Kidney (tissue), 14 donors: ENCODE data around the gene FKBP4. TPM values are rescaled to one million over a fixed set of nuclear protein-coding genes. Genes with fewer than 3 reads are reported as not detected.
A peak's percentile ranks its signal among the peaks of the same experiment; 100 is the strongest.

Experiments
- DNase-seq, 5 donors: peaks; one replicate each; pipeline ENCODE4 v3.0.0-alpha.2; 2013 to 2020
- FAIRE-seq: peaks from 2 replicates; lab custom pipeline; 2012; peaks lifted over from hg19 to GRCh38; lab: Jason Lieb, UNC
- H3K27ac ChIP-seq, 2 donors: one replicate each; pipeline ENCODE4 v1.7.0; 2013; ENCODE audit warnings: low read depth in 2 of 2, low read length in 2 of 2, inconsistent platforms in 1 of 2
- H3K27me3 ChIP-seq: one replicate; pipeline ENCODE4 v1.7.1; 2013; ENCODE audit warnings: low read length, inconsistent platforms; ENCODE audit not compliant: control insufficient read depth, insufficient read depth
- H3K36me3 ChIP-seq, 3 donors: one replicate each; pipeline versions ENCODE4 v1.7.0 to v1.7.1; 2013; ENCODE audit warnings: low read length in 3 of 3, control low read depth in 1 of 3, inconsistent platforms in 1 of 3; ENCODE audit not compliant: insufficient read depth in 3 of 3, control insufficient read depth in 2 of 3
- H3K4me1 ChIP-seq, 3 donors: one replicate each; pipeline versions ENCODE4 v1.7.0 to v1.7.1; 2013; ENCODE audit warnings: low read length in 3 of 3, inconsistent platforms in 1 of 3, low read depth in 1 of 3; ENCODE audit not compliant: control insufficient read depth in 2 of 3, insufficient read depth in 2 of 3
- H3K4me3 ChIP-seq, 3 donors: one replicate each; pipeline versions ENCODE4 v1.7.0 to v1.8.1; 2013; ENCODE audit warnings: low read length in 3 of 3, control low read depth in 1 of 3, inconsistent platforms in 1 of 3
- H3K9ac ChIP-seq, 3 donors: one replicate each; pipeline versions ENCODE4 v1.7.0 to v1.7.1; 2013; ENCODE audit warnings: low read length in 3 of 3, control low read depth in 1 of 3, inconsistent platforms in 1 of 3
- H3K9me3 ChIP-seq, 3 donors: one replicate each; pipeline versions ENCODE4 v1.7.0 to v1.7.1; 2013; ENCODE audit warnings: low read length in 3 of 3, control low read depth in 1 of 3, inconsistent platforms in 1 of 3; ENCODE audit not compliant: control insufficient read depth in 2 of 3, insufficient read depth in 1 of 3
- intact Hi-C: fragments of 100-400 bp; cut with DNase I; formaldehyde crosslinking; loops from one replicate; pipeline ENCODE4 v1.11.1; 2022
- polyA plus RNA-seq: library from polyadenylated mRNA; stranded (reverse); fragments of 350-450 nt; fragmentation: Illumina TruSeq; extraction: RNeasy Lipid Tissue Mini Kit (QIAGEN cat#74804); gene quantifications from one replicate; pipeline ENCODE4 v1.2.3, GENCODE V29; 2014; ENCODE audit warnings: low read depth, low replicate concordance; ENCODE audit not compliant: insufficient read depth
- total RNA-seq: library from RNA; stranded (reverse); fragmentation: NEBNext Ultra II Directional; extraction: Animal tissue kit (Norgen Biotek cat#: 25700); gene quantifications from one replicate; pipeline ENCODE4 v1.2.1, GENCODE V29; 2021
- TF ChIP-seq, protein P1 (sequence below): IDR thresholded peaks from 3 replicates; pipeline ENCODE4 v1.5.1; 2012; ENCODE audit warnings: mild to moderate bottlenecking, moderate library complexity, borderline replicate concordance; ENCODE audit not compliant: insufficient read depth; ENCODE audit errors: extremely low read depth
- donor health status: control.
- donor health status: control.
- donor health status: control.
- donor health status: control.
- donor health status: control.
- donor health status: DM: yes; HTN: yes; CAD: no.
- donor health status: Normal renal cell carcinoma (clear cell type).

FKBP4 gene
- total and polyA plus RNA-seq, 2 donors from 2014 or later = 70.2 to 114 TPM

DNA sequence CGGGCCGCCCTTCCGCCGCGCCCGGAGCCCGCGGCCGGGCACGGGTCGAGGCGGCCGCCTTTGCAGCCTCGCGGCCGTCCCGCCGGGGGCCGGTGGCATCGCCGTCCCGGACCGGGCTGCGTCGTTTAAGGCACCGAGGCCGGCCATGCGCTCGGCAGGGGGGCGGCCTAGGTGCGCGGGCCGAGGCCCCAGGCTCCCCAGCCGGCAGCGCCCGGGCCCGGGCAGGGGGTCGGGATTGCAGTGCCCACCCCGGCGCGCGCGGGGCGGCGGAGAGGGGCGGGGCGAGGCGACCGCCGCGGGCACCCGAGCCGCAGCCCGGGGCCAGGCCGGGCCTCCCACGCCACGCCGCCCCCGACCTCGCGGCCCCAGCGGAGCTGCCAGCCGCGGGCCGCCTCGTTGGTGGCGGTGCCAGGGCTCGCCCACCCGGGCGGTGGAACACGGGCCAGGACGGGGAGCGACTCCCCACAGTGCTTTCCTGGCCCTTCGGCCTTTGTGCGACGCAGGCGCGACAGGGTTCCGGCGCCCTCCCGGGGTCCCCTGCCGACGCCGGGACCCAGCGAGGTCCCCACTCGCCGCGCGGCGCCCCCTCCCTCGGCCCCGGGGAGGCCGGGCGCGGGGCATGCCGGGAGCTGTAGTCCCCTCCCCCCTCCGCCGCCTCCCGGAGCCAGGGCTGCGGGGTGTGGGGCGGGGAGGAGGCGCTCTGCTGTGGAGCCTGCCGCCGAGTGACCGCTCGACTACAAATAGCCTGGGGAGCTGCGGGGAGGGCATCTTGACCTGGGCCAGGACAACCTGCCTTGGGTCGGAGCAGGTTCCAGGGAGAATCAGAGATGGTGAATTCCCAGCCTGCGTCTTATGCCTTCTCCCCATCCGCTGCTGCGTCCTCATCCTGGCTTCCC is 769 bp downstream of the FKBP4 start:
- Histone ChIP-seq H3K27ac (peak overlapping the region; percentile 80 to 81), H3K9me3 (no peaks in the 10 kb centered on the region), H3K4me1 (peaks cover 5 to 17% (median 15%) of the 10 kb centered on the region in 3 donors), H3K9ac (peak overlapping the region; percentile 4 to 83 (median 27)), H3K27me3 (no peaks in the 10 kb centered on the region), H3K4me3 (peak overlapping the region; percentile 57 to 92 (median 91)), H3K36me3 (peaks cover 18 to 39% (median 30%) of the 10 kb centered on the region in 3 donors)
- DNase-seq (peak; percentile 69 to 92 (median 83)), FAIRE-seq (no peak)
- TF ChIP-seq, protein P1, sequence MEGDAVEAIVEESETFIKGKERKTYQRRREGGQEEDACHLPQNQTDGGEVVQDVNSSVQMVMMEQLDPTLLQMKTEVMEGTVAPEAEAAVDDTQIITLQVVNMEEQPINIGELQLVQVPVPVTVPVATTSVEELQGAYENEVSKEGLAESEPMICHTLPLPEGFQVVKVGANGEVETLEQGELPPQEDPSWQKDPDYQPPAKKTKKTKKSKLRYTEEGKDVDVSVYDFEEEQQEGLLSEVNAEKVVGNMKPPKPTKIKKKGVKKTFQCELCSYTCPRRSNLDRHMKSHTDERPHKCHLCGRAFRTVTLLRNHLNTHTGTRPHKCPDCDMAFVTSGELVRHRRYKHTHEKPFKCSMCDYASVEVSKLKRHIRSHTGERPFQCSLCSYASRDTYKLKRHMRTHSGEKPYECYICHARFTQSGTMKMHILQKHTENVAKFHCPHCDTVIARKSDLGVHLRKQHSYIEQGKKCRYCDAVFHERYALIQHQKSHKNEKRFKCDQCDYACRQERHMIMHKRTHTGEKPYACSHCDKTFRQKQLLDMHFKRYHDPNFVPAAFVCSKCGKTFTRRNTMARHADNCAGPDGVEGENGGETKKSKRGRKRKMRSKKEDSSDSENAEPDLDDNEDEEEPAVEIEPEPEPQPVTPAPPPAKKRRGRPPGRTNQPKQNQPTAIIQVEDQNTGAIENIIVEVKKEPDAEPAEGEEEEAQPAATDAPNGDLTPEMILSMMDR = no peak
- intact Hi-C loops = no loop called here

DNA sequence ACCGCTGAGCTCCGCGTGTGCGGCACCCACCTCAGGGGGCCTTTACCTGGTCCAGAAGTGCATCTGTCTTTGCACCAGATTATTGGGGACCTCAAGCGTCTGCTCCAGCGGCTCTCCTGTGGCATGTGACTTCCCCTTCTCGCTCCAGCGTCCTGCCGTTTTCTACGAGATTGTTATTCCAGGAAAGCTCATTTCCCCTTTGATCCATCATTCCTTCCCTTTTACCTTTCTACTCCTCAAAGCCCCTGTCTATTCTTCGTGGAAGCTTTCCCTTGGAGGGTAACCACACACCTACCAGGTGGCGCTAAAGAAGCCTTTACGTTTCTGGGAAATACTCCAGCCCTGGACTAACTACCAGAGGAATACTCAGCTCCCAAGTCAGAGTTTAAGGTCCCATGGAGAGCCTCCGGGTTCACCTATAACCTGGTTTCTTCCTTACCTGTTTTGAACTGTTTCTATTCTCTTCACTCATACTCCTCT is 1.5 kb downstream of the FKBP4 start:
- peaks cover 5 to 17% (median 15%) of the 10 kb centered on the region in 3 donors for H3K4me1 ChIP-seq
- intact Hi-C loops = no loop called here

DNA sequence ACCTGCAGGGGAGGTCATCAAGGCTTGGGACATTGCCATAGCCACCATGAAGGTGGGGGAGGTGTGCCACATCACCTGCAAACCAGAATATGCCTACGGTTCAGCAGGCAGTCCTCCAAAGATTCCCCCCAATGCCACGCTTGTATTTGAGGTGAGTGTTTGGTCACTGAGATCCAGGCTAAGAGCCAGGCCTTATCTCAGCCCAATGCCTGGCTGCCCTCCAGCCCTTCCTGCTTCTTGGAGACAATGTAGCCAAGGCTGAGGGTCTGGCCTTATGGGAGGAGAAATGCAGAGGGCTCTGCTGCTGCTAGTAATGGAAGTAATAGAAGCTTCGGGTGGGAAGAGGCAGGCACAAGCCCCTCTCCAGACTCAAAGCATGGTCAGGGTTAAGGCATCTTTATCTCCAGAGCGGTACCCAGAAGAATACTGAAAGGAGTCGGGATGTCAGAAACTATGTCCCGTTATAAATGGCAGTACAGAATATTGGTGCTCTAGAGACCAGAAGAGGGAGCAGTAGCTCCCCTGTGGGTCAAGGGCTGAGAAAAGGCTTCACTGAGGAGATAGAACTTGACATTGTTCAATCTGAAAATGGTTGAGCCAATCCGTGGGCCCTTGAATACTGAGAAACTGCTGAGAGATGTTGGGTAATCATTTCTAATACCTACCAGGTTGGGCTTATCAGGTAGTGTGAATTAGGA is 3.1 kb downstream of the FKBP4 start:
- Histone ChIP-seq H3K36me3 (peaks cover 23 to 60% (median 51%) of the 10 kb centered on the region in 3 donors), H3K4me1 (peaks cover 5 to 17% (median 15%) of the 10 kb centered on the region in 3 donors), H3K9ac (peak overlapping the region in 1 of 3 donors; percentile 39), H3K9me3 (no peaks in the 10 kb centered on the region), H3K4me3 (no peak overlapping the region), H3K27me3 (no peaks in the 10 kb centered on the region), H3K27ac (no peak overlapping the region)
- TF ChIP-seq, protein P1 = no peak
- intact Hi-C loops = no loop called here
- peak in 1 of 5 donors; percentile 23 for DNase-seq
- no peak for FAIRE-seq

More for the DNA sequence above, 1.5 kb downstream of the FKBP4 start:
- Histone ChIP-seq H3K4me3 (peak overlapping the region; percentile 57 to 92 (median 91)), H3K9me3 (no peaks in the 10 kb centered on the region), H3K9ac (peak overlapping the region; percentile 4 to 83 (median 27)), H3K36me3 (peaks cover 19 to 46% (median 37%) of the 10 kb centered on the region in 3 donors), H3K27me3 (no peaks in the 10 kb centered on the region), H3K27ac (peak overlapping the region; percentile 79 to 81)
- FAIRE-seq (no peak), DNase-seq (peak in 2 of 5 donors; percentile 28 to 41)
- TF ChIP-seq, protein P1 = peak; percentile 16
